Tongue (tissue), 2 donors: ENCODE results near the gene GALNT9. TPM values are rescaled to one million over a fixed set of nuclear protein-coding genes. Genes with fewer than 3 reads are reported as not detected.
"Not testable (repeated sequence)": the region's sequence is repeated elsewhere in the genome, so short reads cannot be mapped to it uniquely, and the experiment has no call there.

Source experiments
- DNase-seq: peaks from one replicate; pipeline ENCODE4 v3.0.0-alpha.2; 2015
- total RNA-seq: library from RNA; depleted of rRNA; stranded (reverse); fragments of >200 nt; gene quantifications from one replicate; pipeline ENCODE4 v1.2.3, GENCODE V29; 2014

GALNT9 gene
- total RNA-seq, 1 donor from 2014 or later, result 0.92 TPM

DNA sequence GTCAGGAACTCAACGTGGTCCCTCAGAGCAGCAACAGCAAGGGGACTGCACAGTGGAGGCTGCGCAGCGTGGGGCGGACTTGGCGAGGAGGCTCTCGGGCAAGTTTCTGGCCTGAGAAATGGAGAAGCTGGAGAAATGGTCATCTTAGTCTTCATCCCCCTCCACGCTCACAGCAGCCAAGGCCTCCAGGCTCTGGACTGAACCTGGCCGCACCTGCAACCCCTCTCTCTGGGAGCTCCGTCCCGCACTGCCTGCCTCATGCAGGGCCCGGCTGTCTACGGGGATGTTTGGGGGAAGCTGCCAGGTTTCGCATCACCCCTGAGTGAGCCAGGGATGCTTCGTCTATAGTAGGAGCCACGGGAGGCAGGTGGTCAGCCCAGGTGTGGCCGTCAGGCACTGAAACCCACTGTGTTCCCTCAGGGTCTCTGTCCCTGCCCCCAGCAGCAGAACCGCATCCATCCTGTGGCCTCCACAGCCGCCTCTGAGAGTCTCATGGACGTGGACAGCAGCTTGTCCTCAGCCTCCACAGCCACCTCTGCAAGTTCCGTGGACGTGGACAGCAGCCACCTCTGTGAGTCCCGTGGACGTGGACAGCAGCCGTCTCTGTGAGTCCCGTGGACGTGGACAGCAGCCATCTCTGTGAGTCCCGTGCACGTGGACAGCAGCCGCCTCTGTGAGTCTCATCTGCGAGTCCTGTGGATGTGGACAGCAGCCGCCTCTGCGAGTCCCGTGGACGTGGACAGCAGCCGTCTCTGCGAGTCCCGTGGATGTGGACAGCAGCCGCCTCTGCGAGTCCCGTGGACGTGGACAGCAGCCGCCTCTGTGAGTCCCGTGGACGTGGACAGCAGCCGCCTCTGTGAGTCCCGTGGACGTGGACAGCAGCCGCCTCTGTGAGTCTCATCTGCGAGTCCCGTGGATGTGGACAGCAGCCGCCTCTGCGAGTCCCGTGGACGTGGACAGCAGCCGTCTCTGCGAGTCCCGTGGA, 29.1 kb upstream of the GALNT9 start:
- DNase-seq, result not testable (repeated sequence)

DNA sequence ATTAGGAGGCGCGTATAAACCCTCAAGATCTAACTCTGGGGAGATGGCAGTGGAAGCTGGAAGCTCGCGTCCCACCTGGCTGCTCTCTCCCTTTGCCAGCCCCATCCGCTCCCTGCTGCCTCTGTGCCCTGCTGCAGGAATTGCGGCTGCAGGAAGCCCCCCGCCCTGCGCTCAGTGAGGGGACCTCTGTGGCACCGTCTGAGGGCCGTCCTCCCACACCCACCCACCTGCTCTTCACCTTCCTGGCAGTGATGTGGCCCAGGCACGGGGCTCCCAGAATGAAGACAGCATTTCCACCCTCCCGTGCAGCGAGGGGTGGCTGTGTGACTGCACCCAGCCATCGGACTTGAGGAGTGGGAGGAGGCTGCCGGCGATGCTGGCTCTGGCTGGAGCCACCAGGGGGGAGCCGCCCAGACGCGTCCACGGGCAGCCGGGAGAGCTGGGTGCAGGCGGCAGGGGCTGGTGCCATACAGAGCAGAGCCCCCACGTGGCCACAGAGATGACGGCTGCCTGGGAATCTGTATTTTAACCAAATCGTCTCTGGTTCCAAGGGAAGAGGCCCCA, 28.3 kb upstream of the GALNT9 start:
- DNase-seq, result no peak

DNA sequence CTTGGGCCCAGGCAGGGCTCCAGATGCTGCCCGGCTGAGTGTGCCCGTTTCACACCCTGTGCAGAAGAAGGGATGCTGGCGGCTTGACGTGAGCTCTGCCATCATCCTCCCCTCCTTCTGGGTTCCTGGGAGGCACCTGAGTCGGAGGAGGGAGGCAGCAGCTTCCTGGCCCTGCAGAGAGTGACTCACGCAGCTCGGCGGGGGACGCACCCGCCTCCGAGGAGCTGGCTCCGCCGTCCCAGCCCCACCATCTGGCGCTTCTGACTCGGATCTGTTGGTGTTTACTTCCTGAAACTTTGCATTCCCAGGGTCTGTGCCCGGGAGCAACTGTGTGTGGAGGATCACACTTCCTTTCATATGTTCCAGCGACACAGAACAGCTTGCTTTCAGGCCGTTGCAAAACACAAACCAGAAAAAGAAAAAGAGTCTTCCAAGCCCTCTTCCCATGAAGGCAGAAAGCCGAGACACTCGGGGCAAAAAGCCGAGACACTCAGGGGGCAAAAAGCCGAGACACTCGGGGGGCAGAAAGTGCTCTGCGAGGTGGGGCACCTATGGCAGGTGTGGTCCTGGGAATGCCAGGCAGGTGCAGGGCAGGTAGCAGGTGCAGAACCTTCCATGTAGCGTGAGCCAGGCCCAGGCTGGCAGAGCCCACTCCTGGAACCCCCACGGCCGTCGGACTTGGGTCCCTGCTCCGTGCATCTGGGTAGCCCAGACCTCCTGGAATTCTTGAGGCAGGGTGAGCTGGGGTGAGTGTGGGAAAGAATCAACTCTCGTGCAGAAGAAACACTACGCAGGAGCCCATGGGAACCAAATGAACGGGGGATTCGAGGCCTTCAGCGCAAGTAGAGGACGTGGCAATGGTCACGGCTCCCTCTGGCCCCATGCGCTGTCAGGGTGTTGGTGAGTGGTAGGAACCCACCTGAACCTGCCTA, 27.6 kb upstream of the GALNT9 start:
- peak; percentile 90 for DNase-seq

DNA sequence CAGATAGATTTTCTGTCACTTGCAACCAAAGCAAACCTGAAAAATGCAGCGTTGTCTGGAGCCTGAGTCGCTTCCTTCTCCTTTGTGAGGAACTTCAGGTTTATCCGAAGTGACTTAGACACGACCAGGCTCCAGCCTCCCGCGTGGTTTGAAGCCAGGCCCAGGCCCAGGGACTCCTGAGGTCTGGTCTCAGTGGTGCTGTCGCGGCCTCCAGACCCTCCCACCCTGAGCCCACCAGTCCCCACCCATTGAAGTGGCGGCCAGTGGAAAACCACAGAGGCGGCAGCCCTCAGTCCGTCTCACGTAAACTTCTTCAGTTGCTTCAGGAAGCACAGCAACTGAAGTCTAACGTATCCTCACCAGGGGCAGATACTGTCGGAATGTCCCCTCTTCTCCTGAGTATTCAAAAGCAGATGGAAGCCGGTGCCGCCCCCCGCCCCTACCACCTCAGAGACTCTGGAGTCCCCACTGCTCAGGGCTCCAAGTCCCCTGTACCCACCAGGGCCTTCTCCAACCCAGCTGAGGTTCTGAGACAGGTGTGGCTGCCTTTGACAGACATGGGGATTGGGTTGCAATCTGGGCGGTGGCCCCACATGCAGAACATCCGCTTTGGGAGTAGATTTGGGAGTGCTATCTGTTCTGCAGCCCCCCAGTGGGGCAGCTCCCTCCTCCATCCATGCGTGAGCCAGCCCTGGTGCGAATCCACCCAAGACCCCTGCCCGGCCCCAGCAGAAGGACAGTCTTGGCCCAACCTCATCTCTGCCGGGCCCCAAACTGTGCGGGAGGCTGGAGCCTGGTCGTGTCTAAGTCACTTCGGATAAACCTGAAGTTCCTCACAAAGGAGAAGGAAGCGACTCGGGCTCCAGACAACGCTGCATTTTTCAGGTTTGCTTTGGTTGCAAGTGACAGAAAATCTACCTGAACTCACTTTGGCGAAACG, 26.6 kb upstream of the GALNT9 start:
- peak; percentile 38 for DNase-seq

DNA sequence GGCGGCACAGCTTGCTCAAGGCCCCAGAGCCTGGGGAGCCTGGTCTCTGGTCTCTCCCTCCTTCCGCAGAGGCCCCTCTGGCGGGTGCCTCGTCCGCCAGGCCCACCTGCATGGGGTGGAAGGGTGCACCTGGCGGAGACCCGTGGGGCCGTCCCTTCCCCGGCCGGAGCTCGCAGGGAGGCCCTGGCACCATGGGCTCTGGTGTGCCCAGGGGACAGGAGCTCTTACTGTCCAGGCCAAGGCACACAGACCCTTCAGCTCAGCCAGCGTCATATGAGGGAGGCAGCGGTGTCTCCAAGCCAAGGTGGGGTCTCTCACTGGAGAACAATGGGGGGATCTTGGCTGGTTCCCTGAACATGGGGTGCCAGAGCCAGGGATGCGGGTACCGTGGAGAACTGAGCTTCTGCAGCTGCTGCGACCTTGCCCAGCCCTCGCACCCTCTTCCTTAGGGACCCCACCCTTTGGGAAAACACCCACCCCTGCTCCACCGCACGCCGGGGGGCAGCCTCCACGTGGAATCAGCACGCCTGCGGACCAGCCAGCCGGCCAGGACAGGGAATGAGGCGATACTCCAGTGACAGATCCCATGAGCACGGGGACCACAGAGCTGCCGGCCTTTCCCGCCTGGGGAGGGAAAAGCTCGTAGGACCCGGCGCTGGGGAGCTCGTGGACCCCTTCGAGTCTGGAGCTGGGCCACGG, 25.7 kb upstream of the GALNT9 start:
- DNase-seq, result no peak

DNA sequence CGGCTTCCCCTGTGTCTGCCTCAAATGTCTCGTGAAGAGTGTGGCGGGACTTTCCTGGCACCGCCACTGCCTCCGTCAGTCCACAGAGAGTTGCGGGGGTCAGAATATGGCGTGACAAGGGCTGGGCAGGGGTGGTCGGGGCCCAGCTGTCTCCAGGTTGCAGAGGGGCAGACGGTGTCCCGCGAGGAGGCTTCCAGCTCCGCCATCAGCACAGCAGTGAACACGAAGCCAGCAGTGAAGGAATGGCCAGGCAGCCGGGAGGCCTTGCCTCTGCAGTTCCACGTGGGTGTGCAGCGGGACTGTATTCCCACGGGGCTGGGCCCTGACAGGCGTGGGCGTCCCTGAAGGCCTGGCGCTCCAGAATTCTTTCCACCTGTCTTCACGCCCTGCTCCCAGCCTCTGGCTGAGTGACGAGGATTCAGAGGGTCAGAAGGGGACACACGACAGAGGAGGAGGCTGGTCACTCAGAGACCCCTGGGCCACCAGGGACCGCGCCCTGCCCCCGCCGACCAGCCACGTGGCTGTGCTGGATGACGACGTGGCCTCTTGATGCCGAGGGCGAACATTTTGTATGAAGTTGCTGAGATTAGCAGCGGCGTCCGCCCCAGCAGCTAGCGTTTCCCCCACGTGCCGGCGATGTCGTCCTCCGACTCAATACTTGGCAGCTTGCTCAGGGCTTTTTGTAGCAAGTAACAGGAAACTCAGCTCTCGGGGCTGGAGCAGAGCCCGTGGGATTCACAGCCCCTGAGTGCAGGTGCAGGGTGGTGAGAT, 25.0 kb upstream of the GALNT9 start:
- DNase-seq, result peak; percentile 60

DNA sequence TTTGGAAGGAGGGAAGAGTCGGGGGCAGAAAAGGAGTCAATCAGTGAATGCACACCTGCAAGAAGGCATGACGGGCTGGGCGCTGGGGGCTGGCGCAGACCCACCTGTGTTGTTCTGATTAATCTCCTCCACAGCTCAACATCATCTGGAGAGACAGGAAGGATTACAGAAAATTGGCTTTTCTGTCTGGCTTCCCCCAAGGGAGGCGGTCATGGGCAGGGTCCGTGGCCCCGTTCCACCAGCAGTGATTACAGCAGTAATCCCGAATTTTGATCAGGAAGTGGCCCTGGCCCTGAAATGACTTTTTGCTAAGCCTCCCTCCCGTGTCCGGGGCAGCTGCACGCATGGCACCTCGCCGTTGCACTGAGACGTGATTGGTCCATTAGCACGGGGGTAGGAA, 24.4 kb upstream of the GALNT9 start:
- DNase-seq, result peak; percentile 28

DNA sequence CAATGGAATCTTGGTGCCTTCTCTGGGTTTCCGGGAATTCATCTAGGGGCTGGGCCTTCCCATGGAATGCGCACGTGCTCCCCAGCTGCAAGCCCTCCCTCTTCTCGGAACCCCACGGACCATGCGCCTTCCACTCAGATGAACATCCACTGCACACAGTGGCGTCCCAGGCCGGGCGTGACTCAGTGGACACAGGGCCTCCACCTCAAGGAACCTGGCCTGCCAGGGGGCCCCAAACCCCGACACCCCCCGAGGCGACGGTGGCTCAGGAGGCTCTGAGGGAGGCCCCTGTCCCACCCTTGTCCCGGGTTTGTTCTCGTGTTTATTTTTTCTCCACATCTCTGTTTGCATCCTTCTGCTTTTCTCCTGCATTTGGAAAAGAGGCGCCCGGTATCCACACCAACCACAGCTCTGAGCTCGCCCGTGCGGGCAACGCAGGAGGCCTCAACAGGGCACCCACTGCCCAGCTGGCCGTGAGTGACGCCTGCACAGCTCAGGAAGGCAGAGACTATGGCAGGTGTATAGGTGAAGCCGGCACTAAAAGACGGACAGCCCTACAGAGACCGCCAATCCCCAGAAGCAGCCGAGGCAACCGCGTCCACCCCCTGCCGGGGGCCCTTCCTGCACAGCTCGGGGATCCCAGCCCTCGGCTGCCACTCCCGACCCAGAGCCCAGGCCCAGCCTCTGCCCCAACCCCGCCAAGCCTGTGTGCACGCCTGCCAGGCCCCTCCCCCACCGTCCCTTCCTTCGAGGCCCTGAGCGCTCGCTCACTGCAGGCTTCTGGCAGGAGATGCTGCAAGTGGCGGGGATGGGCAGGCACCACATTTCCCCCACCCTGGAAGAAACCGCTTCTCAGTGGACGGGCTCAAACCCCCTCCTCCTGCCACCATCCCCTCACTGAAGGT, 23.8 kb upstream of the GALNT9 start:
- DNase-seq, result peak; percentile 22

DNA sequence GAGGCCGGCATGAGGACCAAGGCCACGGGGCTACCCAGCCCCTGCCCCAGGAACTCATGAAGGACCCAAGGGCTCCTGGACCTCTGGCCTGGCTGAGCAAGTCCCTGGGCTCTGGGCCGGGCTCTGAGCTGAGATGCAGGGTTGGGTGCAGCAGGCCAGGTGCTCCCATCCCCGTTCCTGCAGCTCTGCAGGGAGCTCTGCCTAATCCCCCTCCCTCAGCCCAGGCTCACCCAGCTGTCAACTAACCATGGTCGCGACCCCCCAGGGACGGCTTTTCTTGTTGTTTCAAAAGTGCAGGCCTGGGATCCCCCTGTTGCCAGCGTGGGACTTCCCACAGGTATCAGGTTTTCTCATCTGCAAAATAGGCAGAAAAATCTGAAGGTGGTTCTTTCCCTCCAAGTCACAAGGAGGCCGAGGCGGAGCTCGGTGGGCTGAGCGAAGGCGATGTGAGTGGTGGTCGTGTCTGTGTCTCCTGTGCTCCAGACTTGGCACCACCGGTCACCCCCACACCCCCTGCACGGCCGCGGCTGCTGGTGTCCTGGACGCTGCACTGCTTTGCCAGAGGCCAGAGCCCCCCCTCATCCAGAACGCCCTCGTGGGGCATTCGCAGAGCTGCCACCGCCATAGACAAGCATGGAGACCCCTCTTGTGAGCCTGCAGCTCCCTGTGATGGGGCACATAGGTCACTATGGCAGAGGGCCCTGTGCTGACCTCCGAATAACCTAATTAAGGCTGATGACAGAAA, 22.5 kb upstream of the GALNT9 start:
- no peak for DNase-seq

DNA sequence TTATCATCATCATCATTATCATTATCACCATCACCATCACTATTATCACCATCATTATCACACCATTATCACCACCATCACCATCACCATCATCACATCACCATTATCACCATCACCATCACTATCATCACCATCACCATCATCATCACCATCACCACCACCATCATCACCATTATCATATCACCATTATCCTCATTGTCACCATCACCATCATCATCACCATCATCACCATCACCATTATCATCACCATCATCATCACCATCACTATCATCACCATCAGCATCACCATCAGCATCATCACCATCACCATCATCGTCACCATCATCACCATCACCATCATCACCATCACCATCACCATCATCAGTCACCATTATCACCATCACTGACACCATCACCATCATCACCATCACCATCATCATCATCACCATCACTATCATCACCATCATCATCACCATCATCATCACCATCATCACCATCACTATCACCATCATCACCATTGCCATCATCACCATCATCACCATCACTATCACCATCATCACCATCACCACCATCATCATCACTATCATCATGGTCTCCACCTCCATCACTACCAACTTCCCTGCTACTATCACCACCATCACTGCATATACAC, 20.2 kb upstream of the GALNT9 start:
- no peak for DNase-seq

DNA sequence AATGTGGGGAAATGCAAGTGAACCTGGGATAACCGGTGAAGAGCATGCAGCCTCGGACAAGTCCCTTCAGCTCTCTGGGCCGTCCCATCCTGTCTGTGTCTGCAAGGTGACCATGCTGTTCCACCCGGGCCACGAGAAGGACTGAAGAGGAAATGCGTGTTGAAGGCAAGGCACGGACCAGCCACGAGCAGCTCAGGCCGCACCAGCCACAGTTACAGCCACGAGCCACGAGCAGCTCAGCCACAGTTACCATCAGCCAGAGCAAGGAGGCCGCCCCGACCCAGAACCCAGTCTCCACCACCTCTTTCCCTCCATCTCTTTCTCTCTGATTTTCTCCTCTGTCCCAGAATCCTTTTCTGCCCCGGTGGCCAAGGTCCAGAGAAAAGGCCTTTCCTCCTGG, 18.8 kb upstream of the GALNT9 start:
- DNase-seq, result no peak

DNA sequence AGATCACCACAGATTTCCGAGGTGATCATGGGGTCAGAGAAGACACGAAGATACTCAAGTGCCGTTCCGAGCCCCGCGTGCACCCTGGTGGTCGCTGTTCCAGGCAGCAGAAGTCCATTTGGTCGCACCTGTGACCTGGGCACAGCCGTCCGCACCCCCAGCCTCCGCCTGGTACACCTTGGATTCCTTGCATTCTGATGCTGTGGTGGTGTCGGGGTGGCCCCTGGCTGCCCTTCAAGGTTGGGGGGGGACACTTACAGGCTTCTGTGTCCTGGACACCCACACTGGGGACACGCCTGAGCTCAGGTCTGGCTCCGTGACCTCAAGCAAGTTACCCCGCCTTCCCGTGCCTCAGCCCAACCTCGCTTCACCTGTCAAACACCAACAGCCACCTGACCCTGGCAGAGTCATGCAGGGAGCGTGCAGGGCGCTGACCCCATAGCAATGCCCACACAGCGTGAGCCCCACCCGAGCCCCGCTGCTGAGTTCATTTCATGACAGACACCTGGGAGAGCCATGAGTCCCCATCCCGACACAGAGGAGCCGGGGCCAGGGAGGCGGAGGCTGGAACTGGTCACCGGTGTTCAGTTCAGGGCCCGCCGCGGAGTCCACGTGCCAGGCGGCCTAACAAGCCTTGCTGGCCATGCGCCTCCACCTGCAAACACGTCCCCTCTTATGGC, 17.9 kb upstream of the GALNT9 start:
- no peak for DNase-seq

DNA sequence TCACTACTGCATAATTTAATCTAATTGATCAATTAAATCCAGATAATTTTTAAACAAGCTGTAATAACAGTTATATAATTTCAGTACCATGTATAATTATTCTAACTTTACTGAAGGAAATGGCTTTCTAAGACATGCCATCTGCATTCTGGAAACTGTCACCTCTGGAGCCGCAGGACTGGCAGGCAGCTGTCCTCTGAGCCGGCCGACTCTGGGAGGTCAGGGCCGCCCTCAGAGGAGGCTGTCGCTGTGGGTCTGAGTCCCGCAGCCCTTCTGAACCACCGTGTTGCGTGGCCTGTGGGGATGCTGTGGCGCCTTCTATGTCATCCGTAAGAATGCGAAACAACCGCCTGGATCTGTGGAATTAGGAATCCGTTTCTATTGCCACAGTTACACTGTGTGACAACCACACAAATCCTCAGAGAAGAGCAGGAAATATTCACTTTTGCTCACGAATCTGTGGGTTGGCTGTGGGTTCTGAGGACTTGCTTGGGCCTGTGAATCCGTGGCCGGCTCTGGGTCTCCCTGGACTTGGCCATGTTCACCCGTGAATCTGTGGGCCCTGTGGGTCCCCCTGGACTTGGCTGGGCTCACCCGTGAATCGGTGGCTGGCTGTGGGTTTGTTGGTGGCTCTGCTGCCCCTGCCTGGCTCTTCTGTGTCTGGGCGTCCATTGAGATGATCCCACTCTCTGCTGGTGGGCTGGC, 17.2 kb upstream of the GALNT9 start:
- no peak for DNase-seq

DNA sequence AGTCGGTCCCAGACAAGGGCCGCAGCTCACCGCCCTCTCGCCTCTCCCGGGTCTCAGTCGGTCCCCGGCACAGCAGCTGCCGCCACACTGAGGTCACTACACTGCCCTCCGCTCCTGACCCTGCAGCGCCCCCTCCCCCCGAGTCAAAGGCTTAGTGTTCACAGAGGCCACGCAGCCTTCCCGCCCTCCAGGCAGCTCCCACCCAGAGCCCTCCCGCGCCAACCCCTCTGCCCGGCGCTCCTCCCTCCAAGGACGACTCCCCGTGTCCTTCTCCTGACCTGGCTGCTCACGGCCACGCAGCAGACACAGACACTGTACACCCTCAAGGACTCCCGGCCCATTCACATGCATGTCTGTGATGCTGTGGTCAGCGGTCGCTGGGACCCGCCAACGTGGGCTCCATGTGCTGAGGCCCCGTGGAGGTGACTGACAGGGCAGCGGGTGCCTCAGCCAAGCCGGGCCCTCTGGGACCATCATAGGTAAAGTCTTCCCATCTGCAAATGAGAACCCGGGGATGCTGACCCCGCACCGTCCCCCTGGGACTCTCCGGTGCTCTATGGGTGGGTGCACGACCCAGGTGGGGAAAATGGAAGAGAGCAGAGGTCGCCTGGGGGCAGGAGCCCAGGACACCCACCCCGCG, 16.3 kb upstream of the GALNT9 start:
- no peak for DNase-seq

DNA sequence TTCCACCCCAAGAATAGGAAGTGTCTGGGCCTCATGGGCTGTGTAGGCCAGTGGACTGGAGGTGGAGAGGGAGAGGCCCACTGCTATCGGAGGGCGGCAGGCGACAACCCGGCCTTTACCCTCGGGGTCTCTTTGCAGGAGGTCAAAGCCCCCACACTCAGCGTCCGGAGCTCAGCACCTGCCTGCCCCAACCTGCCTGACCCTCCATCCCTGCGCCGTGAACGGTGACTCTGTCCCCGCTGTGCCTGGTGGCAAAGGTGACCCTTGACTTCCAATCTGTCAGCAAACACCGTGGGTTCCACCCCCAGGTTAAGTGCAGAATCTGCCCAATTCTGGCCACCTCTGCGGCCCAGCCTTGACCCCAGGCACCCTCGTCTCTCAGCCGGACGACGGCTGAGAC, 15.7 kb upstream of the GALNT9 start:
- DNase-seq, result no peak

DNA sequence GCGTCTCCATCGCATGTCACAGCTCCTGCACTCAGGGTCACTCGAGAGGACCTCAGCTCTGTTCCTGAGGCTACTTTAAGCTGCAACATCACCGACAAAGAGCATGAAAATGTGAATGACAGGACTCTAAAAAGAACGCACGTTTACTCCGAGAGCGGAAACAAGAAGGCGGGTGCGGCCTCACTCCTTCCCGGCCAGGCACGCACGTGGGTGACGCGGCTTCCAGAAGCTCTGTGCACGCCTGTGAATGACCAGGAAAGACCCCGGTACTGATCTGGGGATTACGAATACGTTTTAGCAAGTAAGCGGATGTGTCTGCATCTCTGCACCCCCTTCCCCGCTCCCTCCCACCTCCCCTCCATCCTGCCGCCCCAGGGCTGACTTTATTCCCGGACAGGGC, 15.2 kb upstream of the GALNT9 start:
- DNase-seq, result no peak
